Esophagus squamous epithelium (tissue), 4 donors: ENCODE results near the gene TCEA2.

Experiments used
- POLR2A ChIP-seq, 4 donors: fragments of 450-650 bp; IDR thresholded peaks; one replicate each; pipeline ENCODE4 v1.6.1; 2017; ENCODE audit warnings: antibody characterized with exemption in 4 of 4, mild to moderate bottlenecking in 4 of 4, moderate library complexity in 3 of 4
- TF ChIP-seq, protein P1 (sequence below), 6 experiments: fragments of 450-650 bp in 4 of 6; fragments of 200-600 bp in 2 of 6; sonication (generic) in 2 of 6; IDR thresholded peaks; one replicate each; pipeline ENCODE4 v1.5.1; 2016 to 2019; ENCODE audit warnings: antibody characterized with exemption in 6 of 6, mild to moderate bottlenecking in 4 of 6, moderate library complexity in 4 of 6

GRCh38 chr20:64100946-64101688 lies 38.1 kb downstream of the TCEA2 start:
- TF ChIP-seq, protein P1, sequence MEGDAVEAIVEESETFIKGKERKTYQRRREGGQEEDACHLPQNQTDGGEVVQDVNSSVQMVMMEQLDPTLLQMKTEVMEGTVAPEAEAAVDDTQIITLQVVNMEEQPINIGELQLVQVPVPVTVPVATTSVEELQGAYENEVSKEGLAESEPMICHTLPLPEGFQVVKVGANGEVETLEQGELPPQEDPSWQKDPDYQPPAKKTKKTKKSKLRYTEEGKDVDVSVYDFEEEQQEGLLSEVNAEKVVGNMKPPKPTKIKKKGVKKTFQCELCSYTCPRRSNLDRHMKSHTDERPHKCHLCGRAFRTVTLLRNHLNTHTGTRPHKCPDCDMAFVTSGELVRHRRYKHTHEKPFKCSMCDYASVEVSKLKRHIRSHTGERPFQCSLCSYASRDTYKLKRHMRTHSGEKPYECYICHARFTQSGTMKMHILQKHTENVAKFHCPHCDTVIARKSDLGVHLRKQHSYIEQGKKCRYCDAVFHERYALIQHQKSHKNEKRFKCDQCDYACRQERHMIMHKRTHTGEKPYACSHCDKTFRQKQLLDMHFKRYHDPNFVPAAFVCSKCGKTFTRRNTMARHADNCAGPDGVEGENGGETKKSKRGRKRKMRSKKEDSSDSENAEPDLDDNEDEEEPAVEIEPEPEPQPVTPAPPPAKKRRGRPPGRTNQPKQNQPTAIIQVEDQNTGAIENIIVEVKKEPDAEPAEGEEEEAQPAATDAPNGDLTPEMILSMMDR (IDR thresholded peaks at IDR 0.05) = no peak
- no peak for TF ChIP-seq POLR2A (IDR thresholded peaks at IDR 0.05)
